ENCODE results near the gene HDAC4.

DNA sequence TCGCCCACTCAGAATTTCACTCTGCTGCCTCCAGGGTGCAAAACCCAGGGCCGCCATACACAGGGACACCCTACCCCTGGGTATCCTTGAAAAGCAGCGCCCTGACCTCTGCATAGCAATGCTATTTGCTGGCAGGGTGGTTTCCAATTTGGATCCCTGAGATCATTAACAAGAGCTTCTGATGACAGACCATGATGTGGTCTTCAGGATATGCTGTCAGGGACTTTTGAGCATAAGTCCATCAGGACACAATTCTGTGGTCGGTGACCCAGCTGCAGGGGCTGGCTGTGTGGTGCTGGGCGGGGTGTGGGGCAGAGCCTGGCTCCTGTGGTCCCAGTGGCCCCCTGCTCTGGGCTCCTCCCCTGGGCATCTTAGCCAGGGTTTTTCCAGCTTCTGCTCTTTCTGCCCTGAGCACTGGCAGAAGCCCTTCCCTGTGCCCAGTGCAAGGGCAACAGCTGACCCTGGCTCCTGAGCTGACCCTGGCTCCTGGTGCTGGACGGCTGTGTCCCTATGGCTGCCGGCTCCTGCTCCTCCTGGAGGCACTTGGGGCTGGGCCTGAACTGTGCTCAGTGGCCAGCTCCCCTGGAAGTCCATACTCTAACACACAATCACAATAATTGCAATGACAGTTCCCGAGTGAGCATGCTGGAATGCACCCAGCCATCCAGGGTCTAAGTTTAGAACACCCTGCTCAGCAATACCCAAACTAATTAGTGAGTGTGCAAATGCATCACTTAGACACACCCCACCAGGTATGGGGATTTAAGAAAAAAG is 271.5 kb downstream of the HDAC4 start:
- TF ChIP-seq, protein P1, sequence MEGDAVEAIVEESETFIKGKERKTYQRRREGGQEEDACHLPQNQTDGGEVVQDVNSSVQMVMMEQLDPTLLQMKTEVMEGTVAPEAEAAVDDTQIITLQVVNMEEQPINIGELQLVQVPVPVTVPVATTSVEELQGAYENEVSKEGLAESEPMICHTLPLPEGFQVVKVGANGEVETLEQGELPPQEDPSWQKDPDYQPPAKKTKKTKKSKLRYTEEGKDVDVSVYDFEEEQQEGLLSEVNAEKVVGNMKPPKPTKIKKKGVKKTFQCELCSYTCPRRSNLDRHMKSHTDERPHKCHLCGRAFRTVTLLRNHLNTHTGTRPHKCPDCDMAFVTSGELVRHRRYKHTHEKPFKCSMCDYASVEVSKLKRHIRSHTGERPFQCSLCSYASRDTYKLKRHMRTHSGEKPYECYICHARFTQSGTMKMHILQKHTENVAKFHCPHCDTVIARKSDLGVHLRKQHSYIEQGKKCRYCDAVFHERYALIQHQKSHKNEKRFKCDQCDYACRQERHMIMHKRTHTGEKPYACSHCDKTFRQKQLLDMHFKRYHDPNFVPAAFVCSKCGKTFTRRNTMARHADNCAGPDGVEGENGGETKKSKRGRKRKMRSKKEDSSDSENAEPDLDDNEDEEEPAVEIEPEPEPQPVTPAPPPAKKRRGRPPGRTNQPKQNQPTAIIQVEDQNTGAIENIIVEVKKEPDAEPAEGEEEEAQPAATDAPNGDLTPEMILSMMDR (optimal IDR thresholded peaks at IDR 0.05 in 1 of 3, IDR thresholded peaks at IDR 0.05 in 1 of 3, conservative IDR thresholded peaks at IDR 0.05 in 1 of 3; ENCODE audit: extremely low read depth in 1 of 3, insufficient read depth in 2 of 3, low read length in 3 of 3) = no peak
- no peak for TF ChIP-seq EZH2 (IDR thresholded peaks at IDR 0.05; ENCODE audit: low read length)
